Panc1 (cell line): ENCODE measurements around the gene GCC2.

Experiments
- POLR2AphosphoS5 ChIP-seq: IDR thresholded peaks from 2 replicates; pipeline ENCODE4 v1.6.1; 2012; ENCODE audit warnings: mild to moderate bottlenecking, low read depth, low read length, moderate library complexity
- TCF7L2 ChIP-seq: IDR thresholded peaks from 2 replicates; pipeline ENCODE4 v1.6.1; 2011; ENCODE audit warnings: mild to moderate bottlenecking, low read depth, low read length, inconsistent platforms
- TF ChIP-seq, protein P1 (sequence below): fragments of 450-650 bp; IDR thresholded peaks from 2 replicates; pipeline ENCODE4 v1.5.1; 2017; ENCODE audit warnings: mild to moderate bottlenecking
- TF ChIP-seq, protein P2 (sequence below), 2 experiments: IDR thresholded peaks; 2 replicates each; pipeline ENCODE4 v1.6.1; 2011 to 2012; ENCODE audit warnings: low read depth in 2 of 2, control low read depth in 1 of 2, low read length in 1 of 2, mild to moderate bottlenecking in 1 of 2, moderate library complexity in 1 of 2; ENCODE audit not compliant: insufficient read depth in 1 of 2

DNA sequence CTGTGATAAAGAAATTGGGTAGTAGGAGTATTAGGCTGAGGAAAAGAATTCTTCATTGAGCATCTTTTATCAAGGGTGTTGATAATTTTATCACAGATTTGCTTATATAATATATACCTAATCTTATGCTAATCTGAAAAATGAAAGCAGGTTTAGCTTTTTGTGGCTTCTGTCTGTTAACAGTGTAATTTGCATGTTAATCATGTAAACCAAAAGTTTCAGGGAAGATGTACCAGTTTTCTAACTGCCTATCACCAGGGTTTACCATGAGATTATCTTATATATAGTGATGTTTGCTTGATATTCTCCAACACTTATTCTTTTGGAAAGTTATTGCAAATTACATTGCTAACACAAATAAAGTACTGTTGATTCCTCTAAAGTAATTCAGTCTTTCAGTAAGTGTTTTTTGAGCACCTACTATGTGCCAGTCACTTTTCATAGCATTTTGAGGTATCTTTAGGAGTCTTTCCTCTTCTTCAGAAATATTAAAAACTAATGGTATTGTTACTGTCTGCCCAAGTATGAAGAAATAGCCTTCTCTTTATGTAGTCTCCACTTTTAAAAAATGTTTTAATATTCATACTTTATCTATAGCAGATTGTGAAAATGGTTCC is 41.6 kb downstream of the GCC2 start:
- TF ChIP-seq, protein P1, sequence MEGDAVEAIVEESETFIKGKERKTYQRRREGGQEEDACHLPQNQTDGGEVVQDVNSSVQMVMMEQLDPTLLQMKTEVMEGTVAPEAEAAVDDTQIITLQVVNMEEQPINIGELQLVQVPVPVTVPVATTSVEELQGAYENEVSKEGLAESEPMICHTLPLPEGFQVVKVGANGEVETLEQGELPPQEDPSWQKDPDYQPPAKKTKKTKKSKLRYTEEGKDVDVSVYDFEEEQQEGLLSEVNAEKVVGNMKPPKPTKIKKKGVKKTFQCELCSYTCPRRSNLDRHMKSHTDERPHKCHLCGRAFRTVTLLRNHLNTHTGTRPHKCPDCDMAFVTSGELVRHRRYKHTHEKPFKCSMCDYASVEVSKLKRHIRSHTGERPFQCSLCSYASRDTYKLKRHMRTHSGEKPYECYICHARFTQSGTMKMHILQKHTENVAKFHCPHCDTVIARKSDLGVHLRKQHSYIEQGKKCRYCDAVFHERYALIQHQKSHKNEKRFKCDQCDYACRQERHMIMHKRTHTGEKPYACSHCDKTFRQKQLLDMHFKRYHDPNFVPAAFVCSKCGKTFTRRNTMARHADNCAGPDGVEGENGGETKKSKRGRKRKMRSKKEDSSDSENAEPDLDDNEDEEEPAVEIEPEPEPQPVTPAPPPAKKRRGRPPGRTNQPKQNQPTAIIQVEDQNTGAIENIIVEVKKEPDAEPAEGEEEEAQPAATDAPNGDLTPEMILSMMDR: no peak
- TF ChIP-seq, protein P2, sequence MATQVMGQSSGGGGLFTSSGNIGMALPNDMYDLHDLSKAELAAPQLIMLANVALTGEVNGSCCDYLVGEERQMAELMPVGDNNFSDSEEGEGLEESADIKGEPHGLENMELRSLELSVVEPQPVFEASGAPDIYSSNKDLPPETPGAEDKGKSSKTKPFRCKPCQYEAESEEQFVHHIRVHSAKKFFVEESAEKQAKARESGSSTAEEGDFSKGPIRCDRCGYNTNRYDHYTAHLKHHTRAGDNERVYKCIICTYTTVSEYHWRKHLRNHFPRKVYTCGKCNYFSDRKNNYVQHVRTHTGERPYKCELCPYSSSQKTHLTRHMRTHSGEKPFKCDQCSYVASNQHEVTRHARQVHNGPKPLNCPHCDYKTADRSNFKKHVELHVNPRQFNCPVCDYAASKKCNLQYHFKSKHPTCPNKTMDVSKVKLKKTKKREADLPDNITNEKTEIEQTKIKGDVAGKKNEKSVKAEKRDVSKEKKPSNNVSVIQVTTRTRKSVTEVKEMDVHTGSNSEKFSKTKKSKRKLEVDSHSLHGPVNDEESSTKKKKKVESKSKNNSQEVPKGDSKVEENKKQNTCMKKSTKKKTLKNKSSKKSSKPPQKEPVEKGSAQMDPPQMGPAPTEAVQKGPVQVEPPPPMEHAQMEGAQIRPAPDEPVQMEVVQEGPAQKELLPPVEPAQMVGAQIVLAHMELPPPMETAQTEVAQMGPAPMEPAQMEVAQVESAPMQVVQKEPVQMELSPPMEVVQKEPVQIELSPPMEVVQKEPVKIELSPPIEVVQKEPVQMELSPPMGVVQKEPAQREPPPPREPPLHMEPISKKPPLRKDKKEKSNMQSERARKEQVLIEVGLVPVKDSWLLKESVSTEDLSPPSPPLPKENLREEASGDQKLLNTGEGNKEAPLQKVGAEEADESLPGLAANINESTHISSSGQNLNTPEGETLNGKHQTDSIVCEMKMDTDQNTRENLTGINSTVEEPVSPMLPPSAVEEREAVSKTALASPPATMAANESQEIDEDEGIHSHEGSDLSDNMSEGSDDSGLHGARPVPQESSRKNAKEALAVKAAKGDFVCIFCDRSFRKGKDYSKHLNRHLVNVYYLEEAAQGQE (IDR thresholded peaks at IDR 0.05; ENCODE audit: insufficient read depth in 1 of 2, low read depth in 2 of 2, low read length in 1 of 2): no peak
- no peak for TF ChIP-seq TCF7L2
- no peak for TF ChIP-seq POLR2AphosphoS5
